AG04449 (cell line): Measurements from ENCODE around the gene LRRN4CL.

Source experiments
- CTCF ChIA-PET: fragments of 350-600 bp; formaldehyde crosslinking; extraction: SDS; loops from one replicate; lab custom pipeline; 2021; ENCODE audit warnings: antibody characterized with exemption; lab: Yijun Ruan, JAX
- POLR2A ChIA-PET: fragments of 400-600, 350-600 bp; formaldehyde crosslinking; extraction: SDS; loops from one replicate; lab custom pipeline; 2020; ENCODE audit warnings: antibody characterized with exemption, inconsistent platforms; lab: Yijun Ruan, JAX
- DNase-seq: peaks from one replicate; pipeline ENCODE4 v3.0.0-alpha.2; 2010; ENCODE audit warnings: low read depth, low spot score
- H3K4me3 ChIP-seq: 2 replicates; pipeline ENCODE4 v1.5.1; 2011; ENCODE audit warnings: low read depth, mild to moderate bottlenecking, control low read depth, low read length
- TF ChIP-seq, protein P1 (sequence below): IDR thresholded peaks from one replicate; pipeline ENCODE4 v1.5.1; 2011; ENCODE audit warnings: mild to moderate bottlenecking, moderate library complexity, low read length, control low read depth, inconsistent platforms; ENCODE audit not compliant: insufficient read depth; ENCODE audit errors: missing control alignments

LRRN4CL gene

DNA sequence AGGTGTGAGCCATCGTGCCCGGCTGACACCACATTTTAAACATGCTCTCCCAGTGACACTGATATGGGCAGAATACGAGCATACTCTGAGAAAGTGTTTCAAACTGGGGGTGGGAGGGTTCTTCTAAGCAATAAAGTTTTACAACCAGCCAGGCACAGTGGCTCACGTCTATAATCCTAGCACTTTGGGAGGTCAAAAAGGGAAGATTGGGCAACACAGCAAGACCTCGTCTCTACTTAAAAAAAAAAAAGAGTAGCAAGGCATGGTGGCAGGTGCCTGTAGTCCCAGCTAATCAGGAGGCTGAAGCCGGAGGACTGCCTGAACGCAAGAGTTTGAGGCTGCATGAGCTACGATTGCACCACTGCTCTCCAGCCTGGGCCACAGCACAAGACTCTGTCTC lies 45.1 kb downstream of the LRRN4CL start:
- ChIA-PET CTCF (interaction anchor here (1.4 to 2.7 kb wide), 2 partner anchors 9 to 16 kb away, joined by 4 to 11 read pairs; no protein-coding TSS in a partner anchor), POLR2A (interaction anchor here (1.5 to 3.5 kb wide), 3 partner anchors 9 to 23 kb away, joined by 6 to 46 read pairs (median 6); partner anchors contain the start of genes B3GAT3, C11orf98, CSKMT and INTS5)
- H3K4me3 ChIP-seq = no peak overlapping the region
- DNase-seq = no peak
- TF ChIP-seq, protein P1, sequence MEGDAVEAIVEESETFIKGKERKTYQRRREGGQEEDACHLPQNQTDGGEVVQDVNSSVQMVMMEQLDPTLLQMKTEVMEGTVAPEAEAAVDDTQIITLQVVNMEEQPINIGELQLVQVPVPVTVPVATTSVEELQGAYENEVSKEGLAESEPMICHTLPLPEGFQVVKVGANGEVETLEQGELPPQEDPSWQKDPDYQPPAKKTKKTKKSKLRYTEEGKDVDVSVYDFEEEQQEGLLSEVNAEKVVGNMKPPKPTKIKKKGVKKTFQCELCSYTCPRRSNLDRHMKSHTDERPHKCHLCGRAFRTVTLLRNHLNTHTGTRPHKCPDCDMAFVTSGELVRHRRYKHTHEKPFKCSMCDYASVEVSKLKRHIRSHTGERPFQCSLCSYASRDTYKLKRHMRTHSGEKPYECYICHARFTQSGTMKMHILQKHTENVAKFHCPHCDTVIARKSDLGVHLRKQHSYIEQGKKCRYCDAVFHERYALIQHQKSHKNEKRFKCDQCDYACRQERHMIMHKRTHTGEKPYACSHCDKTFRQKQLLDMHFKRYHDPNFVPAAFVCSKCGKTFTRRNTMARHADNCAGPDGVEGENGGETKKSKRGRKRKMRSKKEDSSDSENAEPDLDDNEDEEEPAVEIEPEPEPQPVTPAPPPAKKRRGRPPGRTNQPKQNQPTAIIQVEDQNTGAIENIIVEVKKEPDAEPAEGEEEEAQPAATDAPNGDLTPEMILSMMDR = no peak
